CD8-positive, alpha-beta memory T cell (primary cell): ENCODE measurements around the gene MINDY1. TPM values are rescaled to one million over a fixed set of nuclear protein-coding genes. Genes with fewer than 3 reads are reported as not detected.

Source experiments
- CTCF ChIA-PET: fragments of 350-600 bp; sonication (Branson Sonifier 250); formaldehyde crosslinking; loops from one replicate; lab custom pipeline; 2021; ENCODE audit warnings: antibody characterized with exemption; lab: Charles Lee
- POLR2A ChIA-PET: fragments of 350-600 bp; sonication (Branson Sonifier 250); formaldehyde crosslinking; loops from one replicate; lab custom pipeline; 2021; ENCODE audit warnings: antibody characterized with exemption; lab: Charles Lee
- DNase-seq, 5 donors: peaks; one replicate each; pipeline versions ENCODE4 v3.0.0 to v3.0.0-alpha.2; 2020 to 2022; ENCODE audit warnings: mixed read lengths in 1 of 5
- H3K27ac ChIP-seq: one replicate; pipeline ENCODE4 v1.7.0; 2013; ENCODE audit warnings: low read depth, mild to moderate bottlenecking, low read length, moderate library complexity
- H3K27me3 ChIP-seq: 2 replicates; pipeline ENCODE4 v1.7.0; 2013; ENCODE audit warnings: low read length, mild to moderate bottlenecking; ENCODE audit not compliant: insufficient read depth, poor library complexity, severe bottlenecking
- H3K36me3 ChIP-seq: 2 replicates; pipeline ENCODE4 v1.7.0; 2013; ENCODE audit warnings: mild to moderate bottlenecking, low read length, moderate library complexity; ENCODE audit not compliant: insufficient read depth
- H3K4me1 ChIP-seq: 2 replicates; pipeline ENCODE4 v1.7.0; 2013; ENCODE audit warnings: mild to moderate bottlenecking, low read length, moderate library complexity; ENCODE audit not compliant: insufficient read depth
- H3K4me3 ChIP-seq: 2 replicates; pipeline ENCODE4 v1.7.0; 2013; ENCODE audit warnings: mild to moderate bottlenecking, low read length
- H3K9me3 ChIP-seq: 2 replicates; pipeline ENCODE4 v1.7.0; 2013; ENCODE audit warnings: mild to moderate bottlenecking, low read length
- H3K27ac Mint-ChIP-seq, 8 donors: one replicate each; pipeline ENCODE4 v1.8.0; 2020 to 2021; ENCODE audit warnings: mixed read lengths in 8 of 8, mild to moderate bottlenecking in 6 of 8, inconsistent platforms in 3 of 8, moderate library complexity in 3 of 8
- H3K27me3 Mint-ChIP-seq, 2 donors: one replicate each; pipeline ENCODE4 v1.8.0; 2020 to 2021; ENCODE audit warnings: mixed read lengths in 2 of 2, mild to moderate bottlenecking in 1 of 2, moderate library complexity in 1 of 2
- H3K36me3 Mint-ChIP-seq, 3 donors: one replicate each; pipeline ENCODE4 v1.8.0; 2020 to 2021; ENCODE audit warnings: mixed read lengths in 3 of 3, inconsistent platforms in 1 of 3, mild to moderate bottlenecking in 1 of 3
- H3K4me1 Mint-ChIP-seq, 3 donors: one replicate each; pipeline ENCODE4 v1.8.0; 2020 to 2021; ENCODE audit warnings: mixed read lengths in 3 of 3, inconsistent platforms in 1 of 3, mild to moderate bottlenecking in 1 of 3
- H3K4me3 Mint-ChIP-seq, 7 donors: one replicate each; pipeline ENCODE4 v1.8.0; 2020 to 2021; ENCODE audit warnings: mixed read lengths in 7 of 7, mild to moderate bottlenecking in 6 of 7, moderate library complexity in 4 of 7, inconsistent platforms in 2 of 7
- H3K9me3 Mint-ChIP-seq, 5 donors: one replicate each; pipeline ENCODE4 v1.8.0; 2020 to 2022; ENCODE audit warnings: mixed read lengths in 5 of 5, mild to moderate bottlenecking in 3 of 5, moderate library complexity in 2 of 5, inconsistent platforms in 1 of 5
- polyA plus RNA-seq: library from polyadenylated mRNA; unstranded; fragments of 300-500 nt; fragmentation: Illumina TruSeq; gene quantifications from one replicate; pipeline ENCODE4 v1.2.3, GENCODE V29; 2021
- total RNA-seq, 2 experiments: library from RNA; stranded (reverse); gene quantifications; one replicate each; pipeline ENCODE4 v1.2.3, GENCODE V29; 2021

The MINDY1 gene
- total and polyA plus RNA-seq, 3 experiments from 2014 or later, result 1.8 to 6.3 (median 5.7) TPM

DNA sequence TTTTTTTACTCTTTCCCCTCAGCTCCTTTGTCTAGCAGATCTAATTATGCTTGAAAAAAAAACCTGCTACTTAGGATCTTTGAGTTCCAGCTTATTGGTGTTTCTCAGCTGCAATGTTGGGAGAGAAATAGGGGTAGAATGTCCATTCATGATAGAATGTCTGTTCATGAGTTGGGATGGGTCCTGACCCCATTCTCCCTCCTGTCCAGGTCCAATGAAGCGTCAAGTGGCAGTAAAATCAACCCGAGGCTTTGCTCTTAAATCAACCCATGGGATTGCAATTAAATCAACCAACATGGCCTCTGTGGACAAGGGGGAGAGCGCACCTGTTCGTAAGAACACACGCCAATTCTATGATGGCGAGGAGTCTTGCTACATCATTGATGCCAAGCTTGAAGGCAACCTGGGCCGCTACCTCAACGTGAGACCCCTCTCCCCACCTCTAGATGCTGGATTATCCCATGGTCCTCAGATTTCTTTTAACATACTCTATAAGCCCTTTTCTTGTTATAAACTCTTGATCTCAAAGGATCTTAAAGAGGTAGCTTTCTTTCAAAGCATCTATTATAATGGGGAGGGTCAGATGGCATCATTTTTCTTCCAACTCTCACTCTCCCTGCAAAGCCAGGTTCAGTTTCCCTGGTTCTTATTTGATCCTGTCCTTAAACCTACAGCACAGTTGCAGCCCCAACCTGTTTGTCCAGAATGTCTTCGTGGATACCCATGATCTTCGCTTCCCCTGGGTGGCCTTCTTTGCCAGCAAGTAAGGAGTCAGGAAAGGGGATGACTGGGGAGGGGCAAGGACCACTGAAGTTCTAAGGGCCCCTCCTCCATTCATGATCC lies 43.2 kb downstream of the MINDY1 start:
- no peaks in the 10 kb centered on the region for H3K27me3 ChIP-seq
- H3K36me3 ChIP-seq, result peaks cover 64% of the 10 kb centered on the region
- POLR2A ChIA-PET, result no interaction called here
- H3K36me3 Mint-ChIP-seq, result peaks cover 5 to 92% (median 26%) of the 10 kb centered on the region in 3 donors
- no peak overlapping the region for H3K4me3 ChIP-seq
- no peaks in the 10 kb centered on the region for H3K9me3 Mint-ChIP-seq
- CTCF ChIA-PET, result interaction anchor here (0.7 kb wide), 1 partner anchor 10 kb away, joined by 3 read pairs; no protein-coding TSS in a partner anchor
- H3K27me3 Mint-ChIP-seq, result no peaks in the 10 kb centered on the region
- H3K4me3 Mint-ChIP-seq, result no peak overlapping the region
- no peaks in the 10 kb centered on the region for H3K9me3 ChIP-seq
- no peaks in the 10 kb centered on the region for H3K4me1 ChIP-seq
- peak overlapping the region in 4 of 8 donors; percentile 43 to 83 (median 56) for H3K27ac Mint-ChIP-seq
- H3K4me1 Mint-ChIP-seq, result peaks cover 0 to under 1% (median 0%) of the 10 kb centered on the region in 3 donors
- DNase-seq, result no peak
- no peak overlapping the region for H3K27ac ChIP-seq

DNA sequence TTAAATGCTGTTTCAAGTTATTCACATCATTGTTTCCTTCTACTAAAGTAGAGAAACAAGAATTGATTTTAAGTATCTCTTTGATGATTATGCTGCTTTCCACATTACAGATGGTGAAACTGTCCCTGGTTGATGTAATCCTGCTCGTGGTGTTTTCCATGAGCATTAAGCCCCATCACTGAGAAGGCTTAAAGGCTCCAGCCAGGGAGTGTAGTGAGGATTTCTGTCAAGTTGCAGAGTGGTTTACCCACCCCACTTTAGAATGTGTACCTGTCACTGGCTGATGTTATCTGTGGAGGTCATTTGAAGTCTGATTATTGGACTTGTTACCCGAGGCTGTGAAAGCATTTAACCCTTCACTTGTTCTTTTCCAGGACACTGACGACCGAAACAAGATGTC lies 44.9 kb downstream of the MINDY1 start:
- Histone ChIP-seq H3K27ac (no peak overlapping the region), H3K4me1 (no peaks in the 10 kb centered on the region), H3K9me3 (no peaks in the 10 kb centered on the region), H3K27me3 (no peaks in the 10 kb centered on the region), H3K36me3 (peaks cover 50% of the 10 kb centered on the region), H3K4me3 (no peak overlapping the region)
- no peaks in the 10 kb centered on the region for H3K9me3 Mint-ChIP-seq
- ChIA-PET POLR2A (no interaction called here), CTCF (no interaction called here)
- no peaks in the 10 kb centered on the region for H3K27me3 Mint-ChIP-seq
- DNase-seq, result no peak
- no peaks in the 10 kb centered on the region for H3K4me1 Mint-ChIP-seq
- peaks cover 5 to 86% (median 26%) of the 10 kb centered on the region in 3 donors for H3K36me3 Mint-ChIP-seq
- H3K27ac Mint-ChIP-seq, result peak overlapping the region in 2 of 8 donors; percentile 55 to 73
- no peak overlapping the region for H3K4me3 Mint-ChIP-seq

DNA sequence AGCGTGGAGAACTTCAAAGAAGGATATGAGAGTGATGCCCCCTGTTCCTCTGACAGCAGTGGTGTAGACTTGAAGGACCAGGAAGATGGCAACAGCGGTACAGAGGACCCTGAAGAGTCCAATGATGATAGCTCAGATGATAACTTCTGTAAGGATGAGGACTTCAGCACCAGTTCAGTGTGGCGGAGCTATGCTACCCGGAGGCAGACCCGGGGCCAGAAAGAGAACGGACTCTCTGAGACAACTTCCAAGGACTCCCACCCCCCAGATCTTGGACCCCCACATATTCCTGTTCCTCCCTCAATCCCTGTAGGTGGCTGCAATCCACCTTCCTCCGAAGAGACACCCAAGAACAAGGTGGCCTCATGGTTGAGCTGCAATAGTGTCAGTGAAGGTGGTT lies 46.1 kb downstream of the MINDY1 start:
- Mint-ChIP-seq H3K27me3 (no peaks in the 10 kb centered on the region), H3K36me3 (peaks cover 5 to 81% (median 21%) of the 10 kb centered on the region in 3 donors), H3K4me1 (no peaks in the 10 kb centered on the region), H3K4me3 (no peak overlapping the region), H3K9me3 (no peaks in the 10 kb centered on the region), H3K27ac (peak overlapping the region in 2 of 8 donors; percentile 2 to 61)
- ChIA-PET CTCF (no interaction called here), POLR2A (no interaction called here)
- Histone ChIP-seq H3K4me1 (no peaks in the 10 kb centered on the region), H3K27me3 (no peaks in the 10 kb centered on the region), H3K27ac (no peak overlapping the region), H3K36me3 (peaks cover 40% of the 10 kb centered on the region), H3K9me3 (no peaks in the 10 kb centered on the region), H3K4me3 (no peak overlapping the region)
- DNase-seq, result no peak

DNA sequence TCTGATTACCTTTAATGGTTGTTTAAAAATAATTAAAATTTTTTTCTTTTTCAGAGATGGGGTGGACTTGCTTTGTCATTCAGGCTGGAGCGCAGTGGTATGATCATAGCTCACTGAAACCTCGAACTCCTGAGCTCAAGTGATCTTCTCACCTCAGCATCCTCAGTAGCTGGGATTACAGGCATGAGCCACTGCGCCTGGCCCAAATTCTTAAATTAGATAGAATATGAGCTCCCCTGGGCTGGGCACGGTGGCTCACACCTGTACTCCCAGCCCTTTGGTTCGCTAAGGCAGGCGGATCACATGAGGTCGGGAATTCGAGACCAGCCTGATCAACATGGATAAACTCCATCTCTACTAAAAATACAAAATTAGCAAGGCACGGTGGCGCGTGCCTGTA lies 49.0 kb downstream of the MINDY1 start:
- H3K4me1 Mint-ChIP-seq, result no peaks in the 10 kb centered on the region
- Histone ChIP-seq H3K36me3 (peaks cover 25% of the 10 kb centered on the region), H3K27me3 (no peaks in the 10 kb centered on the region), H3K4me1 (no peaks in the 10 kb centered on the region), H3K9me3 (no peaks in the 10 kb centered on the region), H3K4me3 (no peak overlapping the region), H3K27ac (no peak overlapping the region)
- no peaks in the 10 kb centered on the region for H3K27me3 Mint-ChIP-seq
- ChIA-PET CTCF (no interaction called here), POLR2A (interaction anchor here (0.6 to 0.9 kb wide), 3 partner anchors 17 to 343 kb away, joined by 3 to 6 read pairs (median 5); no protein-coding TSS in a partner anchor)
- H3K27ac Mint-ChIP-seq, result no peak overlapping the region
- H3K36me3 Mint-ChIP-seq, result peaks cover 5 to 78% (median 25%) of the 10 kb centered on the region in 3 donors
- H3K9me3 Mint-ChIP-seq, result no peaks in the 10 kb centered on the region
- H3K4me3 Mint-ChIP-seq, result no peak overlapping the region
- DNase-seq, result no peak

DNA sequence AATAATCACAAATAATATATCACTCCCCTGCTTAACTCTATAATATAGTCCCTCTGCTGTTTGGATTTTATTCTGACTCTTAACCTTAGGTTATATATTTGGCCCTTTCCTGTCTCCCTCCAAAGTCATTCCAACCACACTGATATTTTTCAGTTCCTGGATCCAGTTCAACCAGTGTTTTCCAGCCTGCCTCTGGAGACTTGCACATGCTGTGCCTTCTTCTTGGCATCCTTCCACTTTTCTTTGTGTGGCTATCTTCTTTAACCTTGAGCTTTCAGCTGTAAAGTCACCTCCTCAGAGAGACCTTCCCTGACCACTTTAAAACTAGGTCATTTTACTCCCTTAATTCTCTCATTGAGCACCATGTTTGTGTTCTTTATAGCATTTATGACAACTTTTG lies 51.4 kb downstream of the MINDY1 start:
- no peaks in the 10 kb centered on the region for H3K27me3 Mint-ChIP-seq
- H3K4me1 Mint-ChIP-seq, result no peaks in the 10 kb centered on the region
- POLR2A ChIA-PET, result no interaction called here
- Histone ChIP-seq H3K4me3 (no peak overlapping the region), H3K9me3 (no peaks in the 10 kb centered on the region), H3K4me1 (no peaks in the 10 kb centered on the region), H3K27ac (no peak overlapping the region), H3K36me3 (peaks cover 26% of the 10 kb centered on the region), H3K27me3 (no peaks in the 10 kb centered on the region)
- H3K4me3 Mint-ChIP-seq, result no peak overlapping the region
- CTCF ChIA-PET, result no interaction called here
- H3K27ac Mint-ChIP-seq, result peak overlapping the region in 3 of 8 donors; percentile 23 to 72 (median 42)
- no peaks in the 10 kb centered on the region for H3K9me3 Mint-ChIP-seq
- DNase-seq, result no peak
- peaks cover 9 to 80% (median 25%) of the 10 kb centered on the region in 3 donors for H3K36me3 Mint-ChIP-seq

DNA sequence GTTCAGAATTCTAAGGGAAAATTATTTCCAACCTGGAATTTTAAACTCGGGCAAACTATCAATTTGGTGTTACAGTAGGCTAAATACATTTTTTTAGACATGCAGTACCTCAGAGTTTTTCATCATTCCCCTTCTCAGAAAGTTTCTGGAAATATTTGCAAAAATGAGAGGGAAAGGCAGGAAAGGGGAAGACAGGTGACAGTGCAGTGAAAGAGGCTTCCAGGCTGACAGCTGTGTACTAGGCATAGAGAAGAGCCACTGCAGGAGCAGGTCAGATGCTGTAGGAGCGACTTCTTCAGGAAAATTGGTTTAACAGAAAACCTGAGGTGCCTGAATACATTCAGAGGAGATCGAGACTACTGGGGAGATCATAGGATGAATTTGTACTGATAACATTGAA lies 52.0 kb downstream of the MINDY1 start:
- CTCF ChIA-PET, result no interaction called here
- POLR2A ChIA-PET, result no interaction called here
- H3K36me3 Mint-ChIP-seq, result peaks cover 9 to 81% (median 25%) of the 10 kb centered on the region in 3 donors
- Histone ChIP-seq H3K4me1 (no peaks in the 10 kb centered on the region), H3K4me3 (no peak overlapping the region), H3K27ac (no peak overlapping the region), H3K9me3 (no peaks in the 10 kb centered on the region), H3K27me3 (no peaks in the 10 kb centered on the region), H3K36me3 (peaks cover 30% of the 10 kb centered on the region)
- no peak for DNase-seq
- peak overlapping the region in 1 of 8 donors; percentile 27 for H3K27ac Mint-ChIP-seq
- H3K27me3 Mint-ChIP-seq, result no peaks in the 10 kb centered on the region
- no peaks in the 10 kb centered on the region for H3K9me3 Mint-ChIP-seq
- H3K4me3 Mint-ChIP-seq, result no peak overlapping the region
- H3K4me1 Mint-ChIP-seq, result no peaks in the 10 kb centered on the region

Other genes with a start within 250 kb of the MINDY1 start
- 10 to 100 TPM; 30.9 to 31.2 TPM for gene CTSS, start 241.1 kb downstream of the MINDY1 start, total RNA-seq
- gene CTSS, start 241.1 kb downstream of the MINDY1 start, polyA plus RNA-seq, result 151 TPM
- gene CTSK, start 198.6 kb downstream of the MINDY1 start, total RNA-seq, result 1 to 10 TPM; 2.1 to 2.7 TPM
- gene CTSK, start 198.6 kb downstream of the MINDY1 start, polyA plus RNA-seq, result 0.54 TPM
- 10 to 100 TPM; 35.7 to 40.3 TPM for gene ARNT, start 130.3 kb downstream of the MINDY1 start, total RNA-seq
- 20.3 TPM for gene ARNT, start 130.3 kb downstream of the MINDY1 start, polyA plus RNA-seq
- not detected for gene CTXND2, start 119.8 kb downstream of the MINDY1 start, total RNA-seq
- gene CTXND2, start 119.8 kb downstream of the MINDY1 start, polyA plus RNA-seq, result not detected
- 10 to 100 TPM; 45.4 to 47.5 TPM for gene SETDB1, start 80.5 kb downstream of the MINDY1 start, total RNA-seq
- gene SETDB1, start 80.5 kb downstream of the MINDY1 start, polyA plus RNA-seq, result 15.5 TPM
- gene CERS2, start 32.1 kb downstream of the MINDY1 start, total RNA-seq, result 100 to 1,000 TPM; 224 to 232 TPM
- gene CERS2, start 32.1 kb downstream of the MINDY1 start, polyA plus RNA-seq, result 167 TPM
- not detected for gene ANXA9, start 24.6 kb downstream of the MINDY1 start, total RNA-seq
- not detected for gene ANXA9, start 24.6 kb downstream of the MINDY1 start, polyA plus RNA-seq
- 10 to 100 TPM; 14.6 to 16.8 TPM for gene PRUNE1, start 1.5 kb upstream of the MINDY1 start, total RNA-seq
- gene PRUNE1, start 1.5 kb upstream of the MINDY1 start, polyA plus RNA-seq, result 49.4 TPM
- gene BNIPL, start 29.7 kb upstream of the MINDY1 start, total RNA-seq, result 1 to 10 TPM in 1 of 2 experiments, under 1 TPM in 1; 0.75 to 1.3 TPM
- gene BNIPL, start 29.7 kb upstream of the MINDY1 start, polyA plus RNA-seq, result 0.08 TPM
- gene C1orf56, start 40.8 kb upstream of the MINDY1 start, total RNA-seq, result 1 to 10 TPM; 1.6 to 2.3 TPM
- 2.7 TPM for gene C1orf56, start 40.8 kb upstream of the MINDY1 start, polyA plus RNA-seq
- 100 to 1,000 TPM; 201 to 213 TPM for gene CDC42SE1, start 52.7 kb upstream of the MINDY1 start, total RNA-seq
- gene CDC42SE1, start 52.7 kb upstream of the MINDY1 start, polyA plus RNA-seq, result 104 TPM
- gene MLLT11, start 53.5 kb upstream of the MINDY1 start, total RNA-seq, result 1 to 10 TPM; 3.3 to 3.9 TPM
- 4.7 TPM for gene MLLT11, start 53.5 kb upstream of the MINDY1 start, polyA plus RNA-seq
- gene GABPB2, start 63.9 kb upstream of the MINDY1 start, total RNA-seq, result 10 to 100 TPM; 19.2 to 19.4 TPM
- gene GABPB2, start 63.9 kb upstream of the MINDY1 start, polyA plus RNA-seq, result 16.0 TPM
- 1 to 10 TPM; 2.9 to 3.1 TPM for gene SEMA6C, start 139.7 kb upstream of the MINDY1 start, total RNA-seq
- 1.5 TPM for gene SEMA6C, start 139.7 kb upstream of the MINDY1 start, polyA plus RNA-seq
- gene TNFAIP8L2, start 149.7 kb upstream of the MINDY1 start, total RNA-seq, result 10 to 100 TPM; 24.6 to 25.5 TPM
- 22.6 TPM for gene TNFAIP8L2, start 149.7 kb upstream of the MINDY1 start, polyA plus RNA-seq
- gene LYSMD1, start 159.0 kb upstream of the MINDY1 start, total RNA-seq, result 1 to 10 TPM; 4.6 to 5.5 TPM
- gene LYSMD1, start 159.0 kb upstream of the MINDY1 start, polyA plus RNA-seq, result 0.54 TPM
- gene SCNM1, start 159.2 kb upstream of the MINDY1 start, total RNA-seq, result 10 to 100 TPM; 86.3 to 90.9 TPM
- 58.4 TPM for gene SCNM1, start 159.2 kb upstream of the MINDY1 start, polyA plus RNA-seq
- gene TMOD4, start 169.1 kb upstream of the MINDY1 start, total RNA-seq, result 1 to 10 TPM; 2.4 to 3.7 TPM
- gene TMOD4, start 169.1 kb upstream of the MINDY1 start, polyA plus RNA-seq, result 1.0 TPM
- 10 to 100 TPM; 84.4 to 85.4 TPM for gene VPS72, start 183.3 kb upstream of the MINDY1 start, total RNA-seq
- gene VPS72, start 183.3 kb upstream of the MINDY1 start, polyA plus RNA-seq, result 68.3 TPM
- gene PIP5K1A, start 191.7 kb upstream of the MINDY1 start, total RNA-seq, result 10 to 100 TPM; 76.7 to 77.0 TPM
- 13.0 TPM for gene PIP5K1A, start 191.7 kb upstream of the MINDY1 start, polyA plus RNA-seq
- gene PSMD4, start 247.8 kb upstream of the MINDY1 start, total RNA-seq, result 100 to 1,000 TPM; 250 to 256 TPM
- 239 TPM for gene PSMD4, start 247.8 kb upstream of the MINDY1 start, polyA plus RNA-seq